Adipose tissue (tissue), 3 donors: Measurements from ENCODE around the gene CBY1. TPM values are rescaled to one million over a fixed set of nuclear protein-coding genes. Genes with fewer than 3 reads are reported as not detected.
A peak's percentile ranks its signal among the peaks of the same experiment; 100 is the strongest.

Experiments
- H3K27ac ChIP-seq: one replicate; pipeline ENCODE4 v1.5.1; 2013; ENCODE audit warnings: low read depth, low read length
- WGBS, 3 donors: extraction: QIAGEN DNeasy Blood & Tissue Kit; methylation state at CpG; one replicate each; pipeline ENCODE4 v1.1.7; 2013; 5-methylcytosine and 5-hydroxymethylcytosine counted together
- polyA plus RNA-seq, 3 donors: library from polyadenylated mRNA; stranded (reverse); fragments of 200-250 nt; gene quantifications; one replicate each; pipeline ENCODE4 v1.2.3, GENCODE V29; 2013
- donor health status: healthy with polysubstance abuse.
- donor health status: Bipolar disorder and iron deficiency.
- donor health status: healthy.

CBY1 gene
- polyA plus RNA-seq, 3 donors = 22.8 to 69.5 (median 23.6) TPM

DNA sequence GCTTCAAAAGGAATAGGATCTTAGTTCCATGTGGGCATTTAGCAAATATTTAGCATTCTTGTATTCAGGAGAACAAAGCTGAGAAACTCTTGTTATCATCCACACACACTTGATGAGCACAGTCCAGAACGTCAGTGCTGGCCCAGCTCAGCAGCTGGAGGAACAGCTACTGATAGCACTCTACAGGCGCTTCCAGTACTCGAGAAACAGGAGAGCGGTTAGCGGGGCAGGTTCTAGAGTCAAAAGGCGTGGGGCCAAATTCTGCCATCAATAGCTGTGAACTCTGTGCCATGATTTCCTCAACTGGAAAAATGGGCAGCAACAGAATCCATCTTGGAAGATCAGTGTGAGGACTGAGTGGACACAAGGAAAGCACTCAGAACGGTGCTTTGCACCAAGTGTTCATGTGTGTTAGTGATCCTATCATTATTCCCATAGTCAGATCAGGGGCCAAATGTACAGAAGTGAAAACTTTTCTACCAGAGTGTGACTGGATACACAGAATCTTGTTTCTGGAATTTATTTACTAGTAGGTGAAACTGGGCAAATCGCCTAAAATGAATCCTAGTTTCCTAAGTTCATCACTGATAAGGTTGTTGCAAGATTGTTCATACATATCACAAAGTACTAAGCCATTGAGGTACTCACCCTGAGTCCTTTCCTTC is 41.1 kb downstream of the CBY1 start:
- 47 to 73% (median 69%) methylated on average over 8 of the region's 8 CpGs for WGBS, 3 donors

GRCh38 chr22:38698407-38699094 is 42.1 kb downstream of the CBY1 start:
- 82 to 89% (median 88%) methylated on average over 13 of the region's 13 CpGs for WGBS, 3 donors
- no peak overlapping the region for H3K27ac ChIP-seq

More for the DNA sequence above, 41.1 kb downstream of the CBY1 start:
- H3K27ac ChIP-seq = no peak overlapping the region

DNA sequence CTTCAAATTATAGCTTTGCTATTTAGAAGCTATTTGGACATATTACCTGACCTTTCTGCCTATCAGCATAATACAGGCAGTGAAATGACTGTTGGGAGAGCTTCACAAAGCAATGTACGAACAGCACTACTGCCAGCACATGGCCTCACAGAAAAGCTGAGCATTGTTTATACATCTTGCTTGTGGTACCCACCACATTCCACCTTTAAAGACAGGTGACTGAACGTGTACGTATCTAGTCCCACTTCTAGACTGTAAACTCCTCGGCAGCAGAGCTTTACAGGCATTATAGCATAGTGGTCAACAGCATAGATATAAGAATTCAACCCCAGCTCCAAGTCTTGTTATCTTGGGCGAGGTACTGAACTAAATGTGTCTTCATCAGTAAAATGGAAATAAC is 42.7 kb downstream of the CBY1 start:
- WGBS, 3 donors = 46 to 53% (median 50%) methylated on average over 5 of the region's 5 CpGs
- no peak overlapping the region for H3K27ac ChIP-seq

- H3K27ac ChIP-seq = no peak overlapping the region
- WGBS, 3 donors = 14 to 31% (median 23%) methylated on average over 6 of the region's 6 CpGs
Measured at GRCh38 chr22:38699784-38700183, 43.3 kb downstream of the CBY1 start.

- peak overlapping the region; percentile 51 for H3K27ac ChIP-seq
- WGBS, 3 donors = 0 to 1% (median 0%) methylated on average over 48 to 57 of the region's 57 CpGs
Measured at GRCh38 chr22:38700270-38700788, 43.9 kb downstream of the CBY1 start.

GRCh38 chr22:38700789-38701628 is 44.6 kb downstream of the CBY1 start, which contains the start of gene JOSD1:
Gene JOSD1 (minus strand): TSS chr22:38700943. CDS start chr22:38699987, 956 bp downstream.
- WGBS, 3 donors = 0 to 1% (median 1%) methylated on average over 67 to 94 of the region's 94 CpGs
- H3K27ac ChIP-seq = peak within 1 kb of the TSS; percentile 51

GRCh38 chr22:38704654-38705234 is 48.3 kb downstream of the CBY1 start:
- H3K27ac ChIP-seq = peak overlapping the region; percentile 17
- 6 to 14% (median 14%) methylated on average over 10 of the region's 10 CpGs for whole genome bisulfite sequencing, 3 donors

GRCh38 chr22:38705235-38706100 is 49.0 kb downstream of the CBY1 start, which contains the start of gene GTPBP1:
Gene GTPBP1 (plus strand): TSS chr22:38705944. CDS start chr22:38705956, 12 bp downstream.
- WGBS, 3 donors = 0 to 1% (median 0%) methylated on average over 47 to 55 of the region's 55 CpGs
- peak within 1 kb of the TSS; percentile 79 for H3K27ac ChIP-seq

- H3K27ac ChIP-seq = peak overlapping the region; percentile 79
- WGBS, 3 donors = 0 to 1% (median 1%) methylated on average over 73 to 80 of the region's 80 CpGs
Measured at GRCh38 chr22:38706101-38706900, 49.9 kb downstream of the CBY1 start.

- no peak overlapping the region for H3K27ac ChIP-seq
- WGBS, 3 donors = 3 to 5% (median 3%) methylated on average over 4 of the region's 4 CpGs
Measured at GRCh38 chr22:38706901-38707195, 50.4 kb downstream of the CBY1 start.

DNA sequence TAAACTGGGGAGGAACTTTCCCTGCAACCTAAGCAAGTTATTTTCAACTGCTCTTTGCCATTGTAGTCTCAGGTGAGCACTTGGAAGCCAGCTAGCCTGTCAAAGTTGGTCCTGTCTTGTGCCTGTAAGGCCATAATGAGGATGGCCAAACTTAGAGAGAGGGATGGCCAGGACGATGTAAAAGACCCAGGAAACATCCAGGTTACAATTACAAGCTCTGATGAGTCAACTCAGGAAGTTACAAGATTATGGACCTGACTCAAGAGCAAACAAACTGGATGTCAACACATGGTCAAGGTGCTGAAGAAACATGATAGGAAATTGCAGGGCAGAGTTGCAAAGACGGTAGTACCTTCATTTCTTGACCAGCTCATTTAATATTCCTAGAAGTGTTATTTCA is 50.9 kb downstream of the CBY1 start:
- H3K27ac ChIP-seq = no peak overlapping the region
- WGBS, 3 donors = 16 to 27% (median 25%) methylated on average over 2 of the region's 2 CpGs

- WGBS, 3 donors = 43 to 87% (median 82%) methylated on average over 3 of the region's 3 CpGs
- no peak overlapping the region for H3K27ac ChIP-seq
Measured at GRCh38 chr22:38707984-38708383, 51.5 kb downstream of the CBY1 start.

DNA sequence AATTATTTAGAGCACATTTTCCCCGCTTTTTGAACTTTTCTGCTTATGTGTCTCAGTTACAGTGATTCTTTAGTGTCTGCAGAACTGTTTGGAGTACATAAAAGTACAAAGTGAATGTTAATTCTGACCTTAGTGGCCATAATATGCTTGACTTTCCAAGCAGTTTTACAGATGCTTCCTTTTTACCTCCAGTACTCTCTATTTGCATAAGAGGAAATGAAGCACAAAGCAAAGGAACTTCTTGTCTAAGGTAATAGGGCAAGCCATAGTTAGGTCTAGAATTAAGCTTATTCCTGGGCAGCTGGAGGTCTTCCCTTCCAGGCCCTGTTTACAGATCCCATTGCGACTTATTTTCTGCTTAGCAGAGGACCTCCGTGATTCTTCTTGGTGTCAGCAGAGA is 52.9 kb downstream of the CBY1 start:
- H3K27ac ChIP-seq = no peak overlapping the region

DNA sequence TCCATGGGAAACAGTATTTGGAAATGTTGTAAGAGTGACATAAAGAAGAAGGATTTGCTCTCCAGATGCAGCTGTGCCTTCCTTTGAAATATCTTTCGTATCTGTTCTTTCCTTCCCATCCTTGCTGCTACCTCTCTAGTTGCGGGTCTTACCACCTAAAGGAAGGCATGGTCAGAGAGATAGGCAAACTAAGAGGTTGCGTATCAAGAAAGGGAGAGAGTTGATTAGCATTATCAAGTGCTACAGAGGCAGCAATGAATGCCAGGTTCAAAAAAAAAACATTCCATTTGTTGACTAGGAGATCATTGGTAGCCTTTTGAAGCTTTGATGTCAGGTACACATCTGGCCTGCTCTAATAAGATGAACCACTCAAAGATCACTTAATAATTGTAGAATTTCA is 53.9 kb downstream of the CBY1 start:
- H3K27ac ChIP-seq = no peak overlapping the region
- 81 to 88% (median 88%) methylated on average over 3 of the region's 3 CpGs for WGBS, 3 donors

More for the DNA sequence above, 52.9 kb downstream of the CBY1 start:
- 76 to 81% (median 79%) methylated on average over 3 of the region's 3 CpGs for WGBS, 3 donors

- WGBS, 3 donors = 65 to 83% (median 81%) methylated on average over 3 of the region's 3 CpGs
- H3K27ac ChIP-seq = no peak overlapping the region
Measured at GRCh38 chr22:38710866-38711265, 54.4 kb downstream of the CBY1 start.

GRCh38 chr22:38712486-38713207 is 56.2 kb downstream of the CBY1 start:
- H3K27ac ChIP-seq = no peak overlapping the region
- 74 to 83% (median 78%) methylated on average over 11 of the region's 11 CpGs for WGBS, 3 donors
